ENCODE measurements around the gene CSRP1.
"Not testable (repeated sequence)": the region's sequence is repeated elsewhere in the genome, so short reads cannot be mapped to it uniquely, and the experiment has no call there.

The CSRP1 gene

DNA sequence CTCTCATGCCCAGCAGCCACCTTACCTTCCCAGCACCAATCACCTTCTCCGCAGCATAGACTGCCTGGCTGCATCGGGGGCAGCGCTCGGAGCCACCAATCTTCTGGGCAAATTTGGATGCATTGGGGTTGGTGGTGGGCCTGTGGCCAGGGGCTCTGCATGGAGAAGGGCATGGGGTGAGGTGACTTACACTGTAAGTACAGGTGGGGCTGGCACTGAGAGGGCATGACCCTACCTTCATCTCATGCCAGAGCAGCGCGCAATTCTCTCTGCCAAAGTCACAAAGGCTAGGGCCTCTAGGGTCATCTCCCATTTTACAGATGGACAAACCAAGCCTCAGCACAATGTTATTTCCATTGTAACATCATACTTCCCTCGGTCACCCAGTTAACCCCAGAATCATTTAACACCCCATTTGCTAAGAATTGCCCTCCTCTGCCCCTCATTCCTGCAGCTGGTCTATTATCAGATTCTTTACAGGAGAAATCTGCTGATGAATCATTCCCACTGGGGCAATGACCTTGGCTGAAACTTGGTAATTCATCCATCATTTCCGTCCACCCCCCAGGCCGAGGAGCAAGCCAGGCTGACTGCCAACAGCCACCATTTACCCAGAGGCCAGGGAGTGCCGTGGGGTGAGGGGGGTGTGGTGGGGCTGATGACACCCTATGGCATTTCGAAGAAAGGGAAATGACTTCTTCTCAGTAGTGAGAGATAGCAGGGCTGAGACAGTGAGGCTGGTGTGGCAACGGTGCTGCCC is 17.9 kb downstream of the CSRP1 start:
- H3K9me3 Mint-ChIP-seq, result no peaks in the 10 kb centered on the region
- peaks cover 37% of the 10 kb centered on the region for H3K36me3 Mint-ChIP-seq (ENCODE audit: low read depth)
- peaks cover 15% of the 10 kb centered on the region for H3K4me1 Mint-ChIP-seq (ENCODE audit: low read depth)

DNA sequence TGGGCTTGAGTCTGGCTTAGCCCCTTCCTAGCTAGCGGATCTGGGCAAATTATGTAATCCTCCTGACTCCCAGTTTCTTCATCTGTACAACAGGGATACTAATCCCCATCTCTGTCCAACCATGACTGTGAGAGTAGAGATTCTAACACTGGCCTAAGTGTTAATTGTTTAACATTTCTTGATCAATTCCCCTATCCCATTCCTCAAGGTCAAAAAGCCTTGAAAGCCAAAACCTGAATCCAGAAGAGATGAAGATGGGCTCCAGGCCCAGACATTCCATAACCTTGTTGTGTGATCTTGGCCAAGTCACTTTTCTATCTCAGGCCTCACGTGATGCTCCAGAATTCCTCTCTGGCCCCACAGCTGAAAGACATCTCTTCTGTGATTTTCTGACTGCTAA is 19.2 kb downstream of the CSRP1 start:
- Mint-ChIP-seq H3K9me3 (no peaks in the 10 kb centered on the region), H3K27ac (no peak overlapping the region), H3K36me3 (ENCODE audit: low read depth) (peaks cover 31% of the 10 kb centered on the region), H3K4me3 (no peak overlapping the region), H3K27me3 (ENCODE audit: low read depth) (no peaks in the 10 kb centered on the region), H3K4me1 (ENCODE audit: low read depth) (peaks cover 13% of the 10 kb centered on the region)

More for the DNA sequence above, 17.9 kb downstream of the CSRP1 start:
- Mint-ChIP-seq H3K27ac (no peak overlapping the region), H3K4me3 (no peak overlapping the region), H3K27me3 (ENCODE audit: low read depth) (no peaks in the 10 kb centered on the region)

GRCh38 chr1:201486187-201486586 is 20.7 kb downstream of the CSRP1 start:
- no peaks in the 10 kb centered on the region for H3K9me3 Mint-ChIP-seq
- no peak overlapping the region for H3K27ac Mint-ChIP-seq
- peaks cover 6% of the 10 kb centered on the region for H3K27me3 Mint-ChIP-seq (ENCODE audit: low read depth)

DNA sequence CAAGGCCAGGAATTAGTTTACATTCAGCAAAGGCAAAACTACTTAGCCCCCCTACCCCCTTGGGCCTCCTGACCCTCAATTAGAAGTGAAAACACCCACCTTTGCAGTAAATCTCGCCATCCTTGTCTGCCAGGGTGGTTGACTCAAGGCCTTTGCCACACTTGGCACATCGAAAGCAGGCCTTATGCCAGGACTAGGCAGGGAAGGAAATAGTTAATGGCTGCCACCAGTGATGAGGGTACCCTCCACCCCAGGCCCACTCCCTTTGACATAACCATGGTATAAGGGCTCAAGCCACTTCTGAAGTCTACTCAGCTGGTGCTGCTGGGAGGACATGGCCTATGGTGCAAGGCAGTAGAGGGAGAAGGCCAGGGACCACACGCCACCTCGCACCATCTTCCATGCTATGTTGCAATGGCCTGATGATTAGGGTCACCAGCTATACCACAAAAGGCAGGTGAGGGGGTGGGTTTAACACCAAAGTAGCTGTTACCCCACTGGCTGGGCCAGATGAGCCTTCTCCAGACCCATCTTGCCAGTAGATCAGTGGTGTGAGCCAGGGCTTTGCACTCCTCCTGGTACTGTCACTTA is 21.6 kb downstream of the CSRP1 start:
- H3K36me3 Mint-ChIP-seq (ENCODE audit: low read depth), result peaks cover 25% of the 10 kb centered on the region
- H3K9me3 Mint-ChIP-seq, result no peaks in the 10 kb centered on the region
- no peak overlapping the region for H3K4me3 Mint-ChIP-seq
- H3K27ac Mint-ChIP-seq, result no peak overlapping the region
- peaks cover 20% of the 10 kb centered on the region for H3K4me1 Mint-ChIP-seq (ENCODE audit: low read depth)
- H3K27me3 Mint-ChIP-seq (ENCODE audit: low read depth), result peaks cover 11% of the 10 kb centered on the region

More at GRCh38 chr1:201486187-201486586, 20.7 kb downstream of the CSRP1 start:
- Mint-ChIP-seq H3K4me1 (ENCODE audit: low read depth) (peaks cover 20% of the 10 kb centered on the region), H3K36me3 (ENCODE audit: low read depth) (peaks cover 27% of the 10 kb centered on the region), H3K4me3 (no peak overlapping the region)

DNA sequence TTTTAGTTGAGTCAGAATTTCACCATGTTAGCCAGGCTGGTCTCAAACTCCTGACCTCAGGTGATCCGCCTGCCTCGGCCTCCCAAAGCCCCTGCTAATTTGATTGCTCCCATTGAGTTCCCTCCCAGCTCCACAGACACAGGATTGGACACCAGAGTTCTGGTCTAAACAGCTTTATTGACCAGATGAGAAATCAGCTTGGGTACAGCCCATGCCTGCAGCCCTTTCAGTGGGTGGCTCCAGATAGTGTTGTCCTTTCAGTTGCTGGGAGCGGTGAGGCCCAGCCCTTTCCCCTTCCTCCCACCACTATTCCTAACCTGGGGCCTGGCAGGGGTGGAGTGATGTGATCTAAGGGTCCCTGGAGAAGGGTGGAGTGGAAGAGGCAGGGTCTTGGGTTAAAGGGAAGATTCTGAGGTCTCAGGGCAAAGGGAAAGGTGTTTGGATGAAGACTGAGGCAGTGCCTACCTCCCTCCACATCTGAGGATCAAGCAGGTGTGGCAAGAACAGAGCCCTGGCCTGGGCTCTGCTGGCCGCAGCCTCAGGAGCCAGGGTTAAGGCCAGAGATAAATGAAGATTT is 23.5 kb downstream of the CSRP1 start:
- H3K27me3 Mint-ChIP-seq (ENCODE audit: low read depth), result peaks cover 11% of the 10 kb centered on the region
- no peaks in the 10 kb centered on the region for H3K9me3 Mint-ChIP-seq
- peaks cover 24% of the 10 kb centered on the region for H3K4me1 Mint-ChIP-seq (ENCODE audit: low read depth)
- no peak overlapping the region for H3K4me3 Mint-ChIP-seq
- H3K27ac Mint-ChIP-seq, result no peak overlapping the region
- H3K36me3 Mint-ChIP-seq (ENCODE audit: low read depth), result peaks cover 17% of the 10 kb centered on the region

DNA sequence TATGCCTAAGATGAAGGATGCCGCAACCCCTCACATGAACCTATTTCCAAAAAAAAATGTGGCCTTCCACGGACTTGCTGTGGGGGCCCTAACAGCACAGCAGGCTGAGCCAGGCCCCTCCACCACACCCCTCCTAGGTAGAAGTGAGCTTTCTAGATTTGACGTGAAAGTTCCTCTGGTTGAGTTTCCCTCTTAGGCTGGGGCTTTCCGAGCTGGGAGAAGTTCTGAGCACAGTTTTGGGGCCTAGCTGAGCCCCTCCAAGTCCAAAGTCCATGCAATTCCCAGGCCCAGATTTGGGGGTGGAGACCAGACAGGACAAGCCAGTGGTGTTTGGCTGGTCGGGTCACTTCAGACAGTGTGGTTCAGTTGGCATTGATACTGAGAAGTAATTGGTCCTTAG is 24.2 kb downstream of the CSRP1 start:
- Mint-ChIP-seq H3K36me3 (ENCODE audit: low read depth) (peaks cover 11% of the 10 kb centered on the region), H3K27me3 (ENCODE audit: low read depth) (peaks cover 11% of the 10 kb centered on the region), H3K9me3 (no peaks in the 10 kb centered on the region), H3K27ac (no peak overlapping the region), H3K4me3 (no peak overlapping the region), H3K4me1 (ENCODE audit: low read depth) (peaks cover 24% of the 10 kb centered on the region)

- Mint-ChIP-seq H3K36me3 (ENCODE audit: low read depth) (peaks cover 10% of the 10 kb centered on the region), H3K4me3 (peak overlapping the region; percentile 78), H3K27ac (no peak overlapping the region), H3K27me3 (ENCODE audit: low read depth) (peaks cover 16% of the 10 kb centered on the region), H3K9me3 (no peaks in the 10 kb centered on the region), H3K4me1 (ENCODE audit: low read depth) (peaks cover 24% of the 10 kb centered on the region)
Observed at GRCh38 chr1:201481761-201482493, 25.0 kb downstream of the CSRP1 start.

DNA sequence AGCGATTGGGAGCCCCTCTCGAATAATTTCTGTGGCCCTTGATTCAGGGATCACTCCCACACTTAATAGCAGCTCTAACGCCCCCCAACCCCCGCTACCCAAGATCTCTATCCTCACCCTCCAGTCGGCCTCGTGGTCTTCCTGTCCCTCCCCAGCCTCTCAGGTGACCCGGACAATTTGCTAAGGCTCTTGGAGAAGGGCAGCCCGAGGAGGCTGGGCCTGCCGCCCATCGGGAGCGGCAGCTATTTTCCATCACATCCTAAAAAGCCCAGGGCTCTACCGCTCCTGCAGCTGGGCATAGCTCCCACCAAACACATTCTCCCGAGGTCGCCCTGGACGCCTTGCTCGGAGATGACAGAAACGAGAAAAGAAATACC is 25.9 kb downstream of the CSRP1 start:
- Mint-ChIP-seq H3K36me3 (ENCODE audit: low read depth) (peaks cover 7% of the 10 kb centered on the region), H3K27ac (peak overlapping the region; percentile 24), H3K4me3 (peak overlapping the region; percentile 78), H3K9me3 (no peaks in the 10 kb centered on the region), H3K27me3 (ENCODE audit: low read depth) (peaks cover 16% of the 10 kb centered on the region), H3K4me1 (ENCODE audit: low read depth) (peaks cover 23% of the 10 kb centered on the region)

- Mint-ChIP-seq H3K36me3 (ENCODE audit: low read depth) (peaks cover 3% of the 10 kb centered on the region), H3K4me1 (ENCODE audit: low read depth) (peaks cover 22% of the 10 kb centered on the region), H3K27me3 (ENCODE audit: low read depth) (peaks cover 20% of the 10 kb centered on the region), H3K9me3 (no peaks in the 10 kb centered on the region), H3K27ac (no peak overlapping the region), H3K4me3 (peak overlapping the region; percentile 78)
Observed at GRCh38 chr1:201480231-201481003, 26.5 kb downstream of the CSRP1 start.

- Mint-ChIP-seq H3K4me3 (no peak overlapping the region), H3K9me3 (no peaks in the 10 kb centered on the region), H3K27ac (no peak overlapping the region), H3K4me1 (ENCODE audit: low read depth) (peaks cover 22% of the 10 kb centered on the region), H3K27me3 (ENCODE audit: low read depth) (peaks cover 27% of the 10 kb centered on the region), H3K36me3 (ENCODE audit: low read depth) (peaks cover 3% of the 10 kb centered on the region)
Observed at GRCh38 chr1:201479201-201479730, 27.7 kb downstream of the CSRP1 start.

DNA sequence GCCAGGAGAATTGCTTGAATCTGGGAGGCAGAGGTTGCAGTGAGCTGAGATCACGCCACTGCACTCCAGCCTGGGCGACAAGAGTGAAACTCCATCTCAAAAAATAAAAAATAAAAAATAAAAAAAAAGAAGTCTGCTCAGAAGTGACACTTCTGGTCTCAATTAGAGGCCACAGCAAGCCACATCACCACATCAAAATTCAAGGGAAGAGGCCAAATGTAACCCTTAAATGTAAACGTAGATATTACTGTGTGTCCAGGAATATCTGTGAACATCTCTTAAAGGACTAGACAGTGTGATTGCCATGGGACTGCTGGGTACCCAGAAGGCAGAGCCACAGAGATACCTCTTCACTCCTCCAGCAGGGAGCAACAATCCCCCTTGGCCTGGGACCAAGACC is 28.3 kb downstream of the CSRP1 start:
- H3K9me3 Mint-ChIP-seq; H3K27ac Mint-ChIP-seq; H3K36me3 Mint-ChIP-seq (ENCODE audit: low read depth); H3K4me3 Mint-ChIP-seq: not testable (repeated sequence)
- Mint-ChIP-seq H3K27me3 (ENCODE audit: low read depth) (peaks cover 33% of the 10 kb centered on the region), H3K4me1 (ENCODE audit: low read depth) (peaks cover 22% of the 10 kb centered on the region)

GRCh38 chr1:201476670-201477344 is 30.1 kb downstream of the CSRP1 start:
- Mint-ChIP-seq H3K27me3 (ENCODE audit: low read depth) (peaks cover 44% of the 10 kb centered on the region), H3K36me3 (ENCODE audit: low read depth) (no peaks in the 10 kb centered on the region), H3K4me1 (ENCODE audit: low read depth) (peaks cover 19% of the 10 kb centered on the region), H3K27ac (no peak overlapping the region), H3K4me3 (no peak overlapping the region), H3K9me3 (no peaks in the 10 kb centered on the region)

DNA sequence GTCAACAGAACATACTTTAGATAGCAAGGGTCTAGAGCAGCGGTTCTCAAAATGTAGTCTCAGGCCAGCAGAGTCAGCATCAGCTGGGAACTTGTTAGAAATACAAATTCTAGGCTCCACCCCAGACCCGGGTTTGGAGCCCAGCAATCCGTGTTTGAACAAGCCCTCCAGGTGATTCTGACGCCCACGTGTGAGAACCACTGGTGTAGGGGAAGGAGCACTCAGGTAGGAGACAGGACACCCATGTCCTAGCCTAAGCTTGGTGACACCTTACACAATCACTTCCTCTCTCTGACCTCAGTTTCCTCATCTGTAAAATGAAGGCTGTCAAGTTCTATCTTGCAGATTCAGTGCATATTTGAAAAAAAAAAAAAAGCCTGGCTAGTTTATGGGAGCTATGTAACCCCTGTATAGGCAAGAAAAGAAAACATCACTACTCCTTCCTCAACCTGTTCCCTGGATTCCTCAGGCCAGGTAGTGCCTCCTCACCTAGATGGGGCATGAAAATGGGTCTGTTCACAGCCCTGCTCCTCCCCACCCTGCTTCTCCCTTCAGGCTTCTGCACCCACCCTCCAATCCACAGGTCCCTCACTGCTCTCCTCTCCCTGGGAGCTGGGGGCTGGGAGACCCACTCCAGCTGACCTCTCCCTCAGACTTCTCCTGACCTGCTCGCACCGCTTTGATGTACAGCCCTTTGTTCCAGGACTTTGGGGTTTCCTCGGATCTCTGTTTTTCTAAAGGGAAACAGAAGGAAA is 30.8 kb downstream of the CSRP1 start:
- Mint-ChIP-seq H3K4me3 (no peak overlapping the region), H3K9me3 (no peaks in the 10 kb centered on the region), H3K27ac (no peak overlapping the region), H3K27me3 (ENCODE audit: low read depth) (peaks cover 43% of the 10 kb centered on the region), H3K4me1 (ENCODE audit: low read depth) (peaks cover 14% of the 10 kb centered on the region), H3K36me3 (ENCODE audit: low read depth) (no peaks in the 10 kb centered on the region)
